ENCODE measurements around the gene KBTBD13. TPM values are rescaled to one million over a fixed set of nuclear protein-coding genes. Genes with fewer than 3 reads are reported as not detected.

Gene KBTBD13
- total and polyA plus RNA-seq, 4 donors, result 0.04 to 0.23 (median 0.18) TPM

DNA sequence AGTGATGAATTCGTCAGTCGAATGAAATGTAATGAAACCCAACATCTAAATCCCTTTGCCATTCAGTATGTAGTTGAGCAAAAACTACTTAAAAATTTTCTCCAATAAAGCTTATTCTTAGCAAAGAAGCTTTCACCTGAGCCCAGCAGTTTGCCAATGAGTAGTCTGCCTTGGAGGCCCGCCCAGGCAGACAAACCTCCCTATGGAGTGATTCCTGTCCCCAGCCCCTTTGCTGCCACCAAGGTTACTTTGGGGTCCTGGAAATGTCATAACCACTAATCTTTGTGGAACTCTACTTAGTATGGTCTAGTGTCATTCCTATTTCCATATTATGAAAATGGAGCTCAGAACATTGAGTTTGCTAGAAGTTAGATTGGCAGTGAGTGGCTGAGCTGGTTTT lies 26.4 kb downstream of the KBTBD13 start:
- WGBS, 2 donors, result 97 to 98% methylated on average over 3 of the region's 3 CpGs
- TF ChIP-seq, protein P1, sequence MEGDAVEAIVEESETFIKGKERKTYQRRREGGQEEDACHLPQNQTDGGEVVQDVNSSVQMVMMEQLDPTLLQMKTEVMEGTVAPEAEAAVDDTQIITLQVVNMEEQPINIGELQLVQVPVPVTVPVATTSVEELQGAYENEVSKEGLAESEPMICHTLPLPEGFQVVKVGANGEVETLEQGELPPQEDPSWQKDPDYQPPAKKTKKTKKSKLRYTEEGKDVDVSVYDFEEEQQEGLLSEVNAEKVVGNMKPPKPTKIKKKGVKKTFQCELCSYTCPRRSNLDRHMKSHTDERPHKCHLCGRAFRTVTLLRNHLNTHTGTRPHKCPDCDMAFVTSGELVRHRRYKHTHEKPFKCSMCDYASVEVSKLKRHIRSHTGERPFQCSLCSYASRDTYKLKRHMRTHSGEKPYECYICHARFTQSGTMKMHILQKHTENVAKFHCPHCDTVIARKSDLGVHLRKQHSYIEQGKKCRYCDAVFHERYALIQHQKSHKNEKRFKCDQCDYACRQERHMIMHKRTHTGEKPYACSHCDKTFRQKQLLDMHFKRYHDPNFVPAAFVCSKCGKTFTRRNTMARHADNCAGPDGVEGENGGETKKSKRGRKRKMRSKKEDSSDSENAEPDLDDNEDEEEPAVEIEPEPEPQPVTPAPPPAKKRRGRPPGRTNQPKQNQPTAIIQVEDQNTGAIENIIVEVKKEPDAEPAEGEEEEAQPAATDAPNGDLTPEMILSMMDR (IDR thresholded peaks at IDR 0.05; ENCODE audit: control extremely low read depth, extremely low read depth), result no peak
- Histone ChIP-seq H3K9ac (ENCODE audit: insufficient read depth in 1 of 2, low read length in 2 of 2) (no peak overlapping the region), H3K4me1 (ENCODE audit: control insufficient read depth in 5 of 5, insufficient read depth in 5 of 5, low read length in 5 of 5) (peaks cover 0 to 11% (median 5%) of the 10 kb centered on the region in 5 donors), H3K4me3 (no peak overlapping the region), H3K27ac (ENCODE audit: low read depth in 1 of 2, low read length in 1 of 2) (no peak overlapping the region), H3K27me3 (ENCODE audit: control insufficient read depth in 3 of 3, insufficient read depth in 3 of 3, low read length in 2 of 3) (no peaks in the 10 kb centered on the region), H3K9me3 (ENCODE audit: control insufficient read depth in 4 of 4, insufficient read depth in 3 of 4, low read length in 3 of 4) (no peaks in the 10 kb centered on the region), H3K36me3 (ENCODE audit: control insufficient read depth in 4 of 4, insufficient read depth in 4 of 4, low read length in 4 of 4) (peaks cover 0 to 33% (median 21%) of the 10 kb centered on the region in 4 donors)
- ATAC-seq (ENCODE audit: insufficient read depth, low FRiP score), result no peak
- no peak for DNase-seq

GRCh38 chr15:65105038-65105437 lies 28.5 kb downstream of the KBTBD13 start:
- DNase-seq (no peak), ATAC-seq (ENCODE audit: insufficient read depth, low FRiP score) (no peak)
- Histone ChIP-seq H3K27me3 (ENCODE audit: control insufficient read depth in 3 of 3, insufficient read depth in 3 of 3, low read length in 2 of 3) (no peaks in the 10 kb centered on the region), H3K9ac (ENCODE audit: insufficient read depth in 1 of 2, low read length in 2 of 2) (no peak overlapping the region), H3K36me3 (ENCODE audit: control insufficient read depth in 4 of 4, insufficient read depth in 4 of 4, low read length in 4 of 4) (peaks cover 0 to 22% (median 16%) of the 10 kb centered on the region in 4 donors), H3K4me1 (ENCODE audit: control insufficient read depth in 5 of 5, insufficient read depth in 5 of 5, low read length in 5 of 5) (peaks cover 0 to 11% (median 5%) of the 10 kb centered on the region in 5 donors), H3K4me3 (no peak overlapping the region), H3K9me3 (ENCODE audit: control insufficient read depth in 4 of 4, insufficient read depth in 3 of 4, low read length in 3 of 4) (no peaks in the 10 kb centered on the region), H3K27ac (ENCODE audit: low read depth in 1 of 2, low read length in 1 of 2) (no peak overlapping the region)
- TF ChIP-seq, protein P1 (IDR thresholded peaks at IDR 0.05; ENCODE audit: control extremely low read depth, extremely low read depth), result no peak
- 91 to 97% methylated on average over 5 of the region's 5 CpGs for WGBS, 2 donors

DNA sequence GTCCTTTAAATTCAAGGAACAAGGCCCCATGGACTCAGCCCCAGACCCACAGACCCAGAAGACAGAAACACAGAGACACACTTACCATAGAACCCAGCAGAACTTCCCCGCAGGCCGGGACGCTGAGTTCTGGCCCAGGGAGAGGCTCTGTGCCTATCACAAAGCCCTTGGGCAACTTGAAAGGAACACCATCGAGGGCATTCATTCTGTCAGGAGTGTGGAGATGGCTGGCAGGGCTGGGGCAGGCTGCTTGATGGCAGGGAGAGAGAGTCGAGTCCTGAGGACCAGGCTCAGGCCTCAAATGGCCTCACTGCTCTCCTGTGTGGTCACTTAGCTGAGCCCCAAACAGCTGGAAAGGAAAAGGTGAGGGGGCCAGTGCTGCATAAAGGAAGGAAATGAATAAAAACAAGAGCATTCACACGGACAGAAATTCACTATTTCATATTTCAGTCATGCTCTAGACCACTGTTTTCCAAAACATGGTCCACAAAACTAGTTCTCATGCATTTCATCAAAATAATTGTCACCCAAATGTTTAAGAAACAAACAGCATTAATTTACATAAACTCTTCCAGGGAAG lies 29.6 kb downstream of the KBTBD13 start:
- Histone ChIP-seq H3K27me3 (ENCODE audit: control insufficient read depth in 3 of 3, insufficient read depth in 3 of 3, low read length in 2 of 3) (no peaks in the 10 kb centered on the region), H3K9ac (ENCODE audit: insufficient read depth in 1 of 2, low read length in 2 of 2) (no peak overlapping the region), H3K4me1 (ENCODE audit: control insufficient read depth in 5 of 5, insufficient read depth in 5 of 5, low read length in 5 of 5) (peaks cover 0 to 7% (median 3%) of the 10 kb centered on the region in 5 donors), H3K4me3 (no peak overlapping the region), H3K27ac (ENCODE audit: low read depth in 1 of 2, low read length in 1 of 2) (no peak overlapping the region), H3K9me3 (ENCODE audit: control insufficient read depth in 4 of 4, insufficient read depth in 3 of 4, low read length in 3 of 4) (no peaks in the 10 kb centered on the region), H3K36me3 (ENCODE audit: control insufficient read depth in 4 of 4, insufficient read depth in 4 of 4, low read length in 4 of 4) (peaks cover 0 to 18% (median 7%) of the 10 kb centered on the region in 4 donors)
- TF ChIP-seq, protein P1 (IDR thresholded peaks at IDR 0.05; ENCODE audit: control extremely low read depth, extremely low read depth), result no peak
- DNase-seq (no peak), ATAC-seq (ENCODE audit: insufficient read depth, low FRiP score) (no peak)
- 80 to 81% methylated on average over 6 of the region's 6 CpGs for WGBS, 2 donors

Data from lung (tissue), 12 donors.